K562 (cell line): ENCODE measurements around the gene TMEM87B. TPM values are rescaled to one million over a fixed set of nuclear protein-coding genes. Genes with fewer than 3 reads are reported as not detected.

ENCODE experiments used
- ARNT ChIP-seq, 2 experiments: fragments of 450-650 bp; IDR thresholded peaks; 2 replicates each; pipeline ENCODE4 v1.6.1; 2016; ENCODE audit warnings: mild to moderate bottlenecking in 1 of 2
- E2F1 ChIP-seq: sonication (generic); formaldehyde crosslinking; IDR thresholded peaks from 2 replicates; pipeline ENCODE4 v1.8.1; 2023; ENCODE audit warnings: mild to moderate bottlenecking, missing genetic modification reagents, moderate library complexity
- E2F5 ChIP-seq: sonication (generic); formaldehyde crosslinking; IDR thresholded peaks from 2 replicates; pipeline ENCODE4 v1.8.0; 2022; ENCODE audit warnings: mild to moderate bottlenecking, missing genetic modification reagents
- KHSRP ChIP-seq: fragments of 450-650 bp; IDR thresholded peaks from 2 replicates; pipeline ENCODE4 v1.6.1; 2017
- MAFF ChIP-seq: IDR thresholded peaks from 2 replicates; pipeline ENCODE4 v1.6.1; 2012; ENCODE audit warnings: low read length, improper control_type of control experiment
- MCM5 ChIP-seq: fragments of 450-650 bp; IDR thresholded peaks from 2 replicates; pipeline ENCODE4 v1.6.1; 2016; ENCODE audit warnings: low read depth
- MYC ChIP-seq, 2 experiments: fragments of 250-450 bp in 1 of 2; sonication (Bioruptor Pico) in 1 of 2; IDR thresholded peaks; 2 replicates each; pipeline versions ENCODE4 v1.5.1 to v1.6.1; 2012 to 2021; ENCODE audit warnings: low read depth in 2 of 2, borderline replicate concordance in 1 of 2, improper control_type of control experiment in 1 of 2, low read length in 1 of 2, mild to moderate bottlenecking in 1 of 2, moderate library complexity in 1 of 2
- PML ChIP-seq: IDR thresholded peaks from 2 replicates; pipeline ENCODE4 v1.6.1; 2012; ENCODE audit warnings: low read length, inconsistent platforms
- RBBP5 ChIP-seq: fragments of 200-600 bp; sonication (generic); IDR thresholded peaks from 2 replicates; pipeline ENCODE4 v1.6.1; 2012; ENCODE audit warnings: borderline replicate concordance, mild to moderate bottlenecking, low read length, control low read depth, inconsistent platforms; ENCODE audit not compliant: insufficient read depth, poor library complexity, severe bottlenecking
- TRIM28 ChIP-seq: fragments of 450-650 bp; IDR thresholded peaks from 2 replicates; pipeline ENCODE4 v1.6.1; 2017
- ZNF518B ChIP-seq: fragments of 250-450 bp; sonication (Bioruptor Pico); IDR thresholded peaks from 2 replicates; pipeline ENCODE4 v1.5.0; 2021; ENCODE audit warnings: mild to moderate bottlenecking, moderate library complexity
- polyA plus RNA-seq, 8 experiments: library from polyadenylated mRNA; depleted of rRNA in 4 of 8; stranded (reverse) in 5 of 8; unstranded in 3 of 8; fragments of >200 nt; fragmentation: Nextera tagmentation in 2 of 8; fragmentation: Illumina TruSeq in 1 of 8; extraction: Ambion mirVana in 2 of 8; extraction: Trizol in 1 of 8; gene quantifications; 2 replicates each; pipeline versions ENCODE4 v1.2.1 to v1.2.3, GENCODE V29; 2011 to 2014; ENCODE audit warnings: inconsistent platforms in 1 of 8, missing spikeins in 1 of 8
- total RNA-seq, 7 experiments: library from RNA; depleted of rRNA in 6 of 7; stranded (reverse); fragments of >200 nt in 6 of 7; fragmentation: Illumina TruSeq in 2 of 7; extraction: Trizol in 2 of 7; gene quantifications; 2 replicates each; pipeline versions ENCODE4 v1.2.1 to v1.2.3, GENCODE V29; 2011 to 2021; ENCODE audit warnings: low replicate concordance in 1 of 7

Gene TMEM87B
- total and polyA plus RNA-seq, 9 of the 15 experiments (the other 6 are each of a cell fraction or from before 2014, with no cell fraction given) = 3.7 to 17.1 (median 11.0) TPM

GRCh38 chr2:112054847-112055729 is at the start of gene TMEM87B (continued):
- TF ChIP-seq ZNF518B (CRISPR knock-in tag) (no peak), PML (peak; percentile 86), E2F1 (CRISPR knock-in tag) (peak; percentile 81; the same call in 1 of the 2 replicates), TRIM28 (no peak), MAFF (no peak), E2F5 (CRISPR knock-in tag) (peak; percentile 79; the same call in 1 of the 2 replicates), RBBP5 (peak; percentile 83), ARNT (IDR thresholded peaks at IDR 0.05) (peak in 1 of 2 experiments; percentile 64; a peak in 1 of 4 replicates), MYC (IDR thresholded peaks at IDR 0.05; ENCODE audit: low read depth, low read length) (peak; percentile 80), MYC (CRISPR knock-in tag; IDR thresholded peaks at IDR 0.05; ENCODE audit: borderline replicate concordance, low read depth) (no peak), KHSRP (no peak), MCM5 (no peak)
